HEK293T (cell line): ENCODE data around the gene ZBTB40.

Experiments used
- BHLHE40 ChIP-seq: fragments of 450-650 bp; IDR thresholded peaks from 2 replicates; pipeline ENCODE4 v1.6.1; 2016; ENCODE audit warnings: mild to moderate bottlenecking, moderate library complexity, borderline replicate concordance
- CTBP1 ChIP-seq: fragments of 450-650 bp; IDR thresholded peaks from 2 replicates; pipeline ENCODE4 v1.6.1; 2016; ENCODE audit warnings: borderline replicate concordance
- ELF4 ChIP-seq: fragments of 450-650 bp; IDR thresholded peaks from 2 replicates; pipeline ENCODE4 v1.6.1; 2017; ENCODE audit warnings: antibody characterized with exemption
- FOXK2 ChIP-seq: fragments of 450-650 bp; IDR thresholded peaks from 2 replicates; pipeline ENCODE4 v1.6.1; 2016; ENCODE audit warnings: mild to moderate bottlenecking
- HDGF ChIP-seq: fragments of 450-650 bp; IDR thresholded peaks from 2 replicates; pipeline ENCODE4 v1.6.1; 2017; ENCODE audit warnings: antibody characterized with exemption, borderline replicate concordance
- L3MBTL2 ChIP-seq: fragments of 450-650 bp; conservative IDR thresholded peaks from 2 replicates; pipeline ENCODE4 v1.6.1; 2016; ENCODE audit warnings: mild to moderate bottlenecking
- LEF1 ChIP-seq: fragments of 450-650 bp; IDR thresholded peaks from 2 replicates; pipeline ENCODE4 v1.6.1; 2017; ENCODE audit warnings: mild to moderate bottlenecking, borderline replicate concordance
- NFRKB ChIP-seq: fragments of 450-650 bp; IDR thresholded peaks from 2 replicates; pipeline ENCODE4 v1.6.1; 2016; ENCODE audit warnings: mild to moderate bottlenecking, moderate library complexity
- PKNOX1 ChIP-seq: fragments of 450-650 bp; IDR thresholded peaks from 2 replicates; pipeline ENCODE4 v1.6.1; 2016
- SP1 ChIP-seq: fragments of 450-650 bp; IDR thresholded peaks from 2 replicates; pipeline ENCODE4 v1.6.1; 2017
- SUZ12 ChIP-seq: fragments of 450-650 bp; IDR thresholded peaks from 2 replicates; pipeline ENCODE4 v1.6.1; 2016; ENCODE audit warnings: mild to moderate bottlenecking
- TARDBP ChIP-seq: fragments of 450-650 bp; IDR thresholded peaks from 2 replicates; pipeline ENCODE4 v1.6.1; 2016
- ZNF384 ChIP-seq: fragments of 450-650 bp; IDR thresholded peaks from 2 replicates; pipeline ENCODE4 v1.6.1; 2016

DNA sequence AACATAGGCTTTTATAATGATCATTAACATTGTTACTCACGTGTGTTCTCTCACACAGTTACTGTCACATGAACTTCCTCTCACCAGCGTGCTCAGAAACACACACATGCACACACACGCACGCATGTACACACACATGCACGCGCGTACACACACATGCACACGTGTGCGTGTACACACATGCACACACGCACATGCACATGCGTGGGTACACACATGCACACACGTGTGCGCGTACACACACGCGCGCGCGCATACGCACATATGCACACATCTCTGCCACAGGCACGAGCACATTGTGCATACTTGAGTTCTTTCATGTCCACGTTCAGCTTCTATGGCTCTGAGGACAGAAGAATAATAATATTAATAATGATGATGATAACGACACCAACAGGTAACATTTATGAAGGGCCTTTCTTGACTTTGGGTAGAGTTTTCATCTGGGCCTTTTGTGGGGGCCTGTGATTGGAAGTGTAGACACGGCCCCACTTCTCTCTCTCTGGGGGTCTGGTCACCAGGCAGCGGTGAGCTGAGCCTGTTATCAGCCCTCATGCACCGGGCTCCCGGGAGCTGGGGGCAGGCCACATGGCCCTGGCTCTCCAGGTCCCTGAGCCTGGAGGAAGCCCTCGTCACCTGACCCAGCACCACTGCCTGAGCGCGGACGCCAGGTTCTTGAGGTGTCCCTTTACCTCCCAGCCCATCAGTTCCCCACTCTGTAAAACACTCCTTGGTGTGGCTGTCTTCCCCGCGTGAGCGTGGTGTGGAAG lies 118.7 kb downstream of the ZBTB40 start:
- TF ChIP-seq BHLHE40, result no peak
- TF ChIP-seq FOXK2, result no peak
- no peak for TF ChIP-seq ELF4
- no peak for TF ChIP-seq PKNOX1
- TF ChIP-seq NFRKB, result no peak
- TF ChIP-seq LEF1, result no peak
- no peak for TF ChIP-seq SP1
- no peak for TF ChIP-seq SUZ12
- no peak for TF ChIP-seq TARDBP
- TF ChIP-seq ZNF384, result no peak
- TF ChIP-seq CTBP1, result no peak
- no peak for TF ChIP-seq HDGF
- no peak for TF ChIP-seq L3MBTL2
